NCI-H146 treated with DMSO at 0.1 percent for 48 hours (cell line): Measurements from ENCODE around the gene FAM25A.
"Not testable (repeated sequence)": the region's sequence is repeated elsewhere in the genome, so short reads cannot be mapped to it uniquely, and the experiment has no call there.

Source experiments
- DNase-seq: peaks from one replicate; lab custom pipeline; 2025; ENCODE audit not compliant: unreplicated experiment; lab: John Stamatoyannopoulos, UW

The FAM25A gene

GRCh38 chr10:87009134-87009696 lies 10.9 kb upstream of the FAM25A start:
- DNase-seq: not testable (repeated sequence)

GRCh38 chr10:87013528-87013927 lies 6.6 kb upstream of the FAM25A start:
- not testable (repeated sequence) for DNase-seq

GRCh38 chr10:87014986-87015716 lies 4.9 kb upstream of the FAM25A start:
- not testable (repeated sequence) for DNase-seq

- not testable (repeated sequence) for DNase-seq
Observed at GRCh38 chr10:87018127-87018526, 2.0 kb upstream of the FAM25A start.

GRCh38 chr10:87019066-87019465 lies 1.0 kb upstream of the FAM25A start:
- not testable (repeated sequence) for DNase-seq

GRCh38 chr10:87019504-87019903 lies 590 bp upstream of the FAM25A start:
- not testable (repeated sequence) for DNase-seq

GRCh38 chr10:87025285-87025958 lies 5.3 kb downstream of the FAM25A start:
- DNase-seq: not testable (repeated sequence)

- not testable (repeated sequence) for DNase-seq
Observed at GRCh38 chr10:87026747-87027508, 6.8 kb downstream of the FAM25A start.

- not testable (repeated sequence) for DNase-seq
Observed at GRCh38 chr10:87030419-87030818, 10.3 kb downstream of the FAM25A start.

- no peak for DNase-seq
Observed at GRCh38 chr10:87030912-87031635, 11.0 kb downstream of the FAM25A start.

- DNase-seq: no peak
Observed at GRCh38 chr10:87036623-87037022, 16.5 kb downstream of the FAM25A start.

GRCh38 chr10:87038286-87038717 lies 18.2 kb downstream of the FAM25A start:
- no peak for DNase-seq

GRCh38 chr10:87038786-87039185 lies 18.7 kb downstream of the FAM25A start:
- DNase-seq: no peak

- not testable (repeated sequence) for DNase-seq
Observed at GRCh38 chr10:87043579-87043978, 23.5 kb downstream of the FAM25A start.

GRCh38 chr10:87045434-87045938 lies 25.4 kb downstream of the FAM25A start:
- DNase-seq: no peak

- no peak for DNase-seq
Observed at GRCh38 chr10:87053111-87053510, 33.0 kb downstream of the FAM25A start.

- DNase-seq: no peak
Observed at GRCh38 chr10:87053577-87054181, 33.6 kb downstream of the FAM25A start.

GRCh38 chr10:87054373-87055295 lies 34.5 kb downstream of the FAM25A start:
- DNase-seq: no peak

GRCh38 chr10:87058171-87058570 lies 38.1 kb downstream of the FAM25A start:
- no peak for DNase-seq
